ENCODE measurements around the gene HSD17B7. TPM values are rescaled to one million over a fixed set of nuclear protein-coding genes. Genes with fewer than 3 reads are reported as not detected.
"Not testable (repeated sequence)": the region's sequence is repeated elsewhere in the genome, so short reads cannot be mapped to it uniquely, and the experiment has no call there.

HSD17B7 gene
- total RNA-seq, result 10 to 100 TPM; 17.4 to 32.0 TPM
- long read RNA-seq, transcript HSD17B7-201 (9 exons, 1,190 nt), result major isoform, 23 of 25 reads
- long read RNA-seq, partial matches to known transcripts, result 1 of 25 reads
- long read RNA-seq, other reads (novel, unspliced or antisense), result 1 of 25 reads

- peak; percentile 99 for ATAC-seq
- peak; percentile 85 to 91 for DNase-seq
- intact Hi-C loops (cut with DNase I, micrococcal nuclease), result not testable (repeated sequence)
These were observed at the start of gene HSD17B7 for GRCh38 chr1:162790303-162790984. Gene HSD17B7 (plus strand): TSS chr1:162790702. CDS start chr1:162790801, 99 bp downstream.

GRCh38 chr1:162740755-162741154 lies 49.7 kb upstream of the HSD17B7 start:
- intact Hi-C loops (cut with DNase I, micrococcal nuclease), result no loop called here
- ATAC-seq, result peak; percentile 99
- DNase-seq, result peak; percentile 61 to 62

- intact Hi-C loops (cut with DNase I, micrococcal nuclease), result no loop called here
- no peak for DNase-seq
- no peak for ATAC-seq
These were observed 48.9 kb upstream of the HSD17B7 start for GRCh38 chr1:162741574-162741973.

- intact Hi-C loops (cut with DNase I, micrococcal nuclease); ATAC-seq; DNase-seq: not testable (repeated sequence)
These were observed 44.1 kb upstream of the HSD17B7 start for GRCh38 chr1:162746264-162746942.

- ATAC-seq, result no peak
- no peak for DNase-seq
- intact Hi-C loops (cut with DNase I, micrococcal nuclease), result no loop called here
These were observed 37.4 kb upstream of the HSD17B7 start for GRCh38 chr1:162753001-162753658.

- ATAC-seq, result no peak
- intact Hi-C loops (cut with DNase I, micrococcal nuclease), result no loop called here
- no peak for DNase-seq
These were observed 36.4 kb upstream of the HSD17B7 start for GRCh38 chr1:162753998-162754585.

- ATAC-seq (no peak), DNase-seq (no peak)
- intact Hi-C loops (cut with DNase I, micrococcal nuclease), result no loop called here
These were observed 35.2 kb upstream of the HSD17B7 start for GRCh38 chr1:162755306-162755705.

- DNase-seq (no peak), ATAC-seq (peak; percentile 44)
- intact Hi-C loops (cut with DNase I, micrococcal nuclease), result no loop called here
These were observed 34.0 kb upstream of the HSD17B7 start for GRCh38 chr1:162756523-162756922.

- intact Hi-C loops (cut with DNase I, micrococcal nuclease), result no loop called here
- DNase-seq (no peak), ATAC-seq (no peak)
These were observed 33.0 kb upstream of the HSD17B7 start for GRCh38 chr1:162757476-162757875.

GRCh38 chr1:162765788-162766187 lies 24.7 kb upstream of the HSD17B7 start:
- DNase-seq (no peak), ATAC-seq (no peak)
- intact Hi-C loops (cut with DNase I, micrococcal nuclease), result no loop called here

GRCh38 chr1:162772571-162773154 lies 17.8 kb upstream of the HSD17B7 start:
- ATAC-seq (no peak), DNase-seq (no peak)
- intact Hi-C loops (cut with DNase I, micrococcal nuclease), result no loop called here

- ATAC-seq (no peak), DNase-seq (no peak)
- intact Hi-C loops (cut with DNase I, micrococcal nuclease), result no loop called here
These were observed 16.5 kb upstream of the HSD17B7 start for GRCh38 chr1:162774007-162774406.

GRCh38 chr1:162779043-162779442 lies 11.5 kb upstream of the HSD17B7 start:
- ATAC-seq (no peak), DNase-seq (no peak)
- intact Hi-C loops (cut with DNase I, micrococcal nuclease), result no loop called here

- ATAC-seq, result no peak
- no peak for DNase-seq
- intact Hi-C loops (cut with DNase I, micrococcal nuclease), result no loop called here
These were observed 7.8 kb upstream of the HSD17B7 start for GRCh38 chr1:162782671-162783070.

GRCh38 chr1:162784926-162785325 lies 5.6 kb upstream of the HSD17B7 start:
- DNase-seq; ATAC-seq; intact Hi-C loops (cut with DNase I, micrococcal nuclease): not testable (repeated sequence)

GRCh38 chr1:162788783-162789182 lies 1.7 kb upstream of the HSD17B7 start:
- ATAC-seq; intact Hi-C loops (cut with DNase I, micrococcal nuclease): not testable (repeated sequence)
- peak; percentile 43 to 50 for DNase-seq

- intact Hi-C loops (cut with DNase I, micrococcal nuclease); DNase-seq; ATAC-seq: not testable (repeated sequence)
These were observed 469 bp downstream of the HSD17B7 start for GRCh38 chr1:162790985-162791357.

- intact Hi-C loops (cut with DNase I, micrococcal nuclease); ATAC-seq; DNase-seq: not testable (repeated sequence)
These were observed 3.8 kb downstream of the HSD17B7 start for GRCh38 chr1:162794284-162794683.

All from left colon (tissue), 2 donors.